ENCODE data around the gene ZBTB7C.
"Not testable (repeated sequence)": the region's sequence is repeated elsewhere in the genome, so short reads cannot be mapped to it uniquely, and the experiment has no call there.

Gene ZBTB7C

DNA sequence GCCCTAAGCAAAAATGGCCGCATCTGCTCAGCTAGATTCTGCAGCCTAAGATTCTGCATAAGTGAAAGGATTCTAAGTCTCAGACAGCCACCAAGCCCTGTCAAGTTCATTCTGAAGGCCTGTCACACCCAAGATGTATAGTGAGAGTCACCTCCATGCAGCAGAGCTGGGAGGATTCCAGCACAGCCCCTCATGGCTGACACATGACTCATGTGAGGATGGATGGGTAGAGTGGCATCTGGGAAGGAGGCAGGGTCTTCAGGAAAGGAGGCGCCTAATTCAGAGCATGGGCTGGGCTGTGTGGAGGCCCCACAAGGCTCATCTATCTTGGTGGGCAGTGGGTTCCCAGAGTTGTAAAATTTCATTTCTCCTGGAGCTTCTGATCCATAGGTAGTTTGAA is 41.5 kb upstream of the ZBTB7C start:
- no peak for DNase-seq (ENCODE audit: low read depth)
- TF ChIP-seq, protein P1, sequence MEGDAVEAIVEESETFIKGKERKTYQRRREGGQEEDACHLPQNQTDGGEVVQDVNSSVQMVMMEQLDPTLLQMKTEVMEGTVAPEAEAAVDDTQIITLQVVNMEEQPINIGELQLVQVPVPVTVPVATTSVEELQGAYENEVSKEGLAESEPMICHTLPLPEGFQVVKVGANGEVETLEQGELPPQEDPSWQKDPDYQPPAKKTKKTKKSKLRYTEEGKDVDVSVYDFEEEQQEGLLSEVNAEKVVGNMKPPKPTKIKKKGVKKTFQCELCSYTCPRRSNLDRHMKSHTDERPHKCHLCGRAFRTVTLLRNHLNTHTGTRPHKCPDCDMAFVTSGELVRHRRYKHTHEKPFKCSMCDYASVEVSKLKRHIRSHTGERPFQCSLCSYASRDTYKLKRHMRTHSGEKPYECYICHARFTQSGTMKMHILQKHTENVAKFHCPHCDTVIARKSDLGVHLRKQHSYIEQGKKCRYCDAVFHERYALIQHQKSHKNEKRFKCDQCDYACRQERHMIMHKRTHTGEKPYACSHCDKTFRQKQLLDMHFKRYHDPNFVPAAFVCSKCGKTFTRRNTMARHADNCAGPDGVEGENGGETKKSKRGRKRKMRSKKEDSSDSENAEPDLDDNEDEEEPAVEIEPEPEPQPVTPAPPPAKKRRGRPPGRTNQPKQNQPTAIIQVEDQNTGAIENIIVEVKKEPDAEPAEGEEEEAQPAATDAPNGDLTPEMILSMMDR (IDR thresholded peaks at IDR 0.05; ENCODE audit: control insufficient read depth, extremely low read depth, insufficient read depth) = no peak
- H3K4me3 ChIP-seq (ENCODE audit: low read depth, low read length) = no peak overlapping the region

DNA sequence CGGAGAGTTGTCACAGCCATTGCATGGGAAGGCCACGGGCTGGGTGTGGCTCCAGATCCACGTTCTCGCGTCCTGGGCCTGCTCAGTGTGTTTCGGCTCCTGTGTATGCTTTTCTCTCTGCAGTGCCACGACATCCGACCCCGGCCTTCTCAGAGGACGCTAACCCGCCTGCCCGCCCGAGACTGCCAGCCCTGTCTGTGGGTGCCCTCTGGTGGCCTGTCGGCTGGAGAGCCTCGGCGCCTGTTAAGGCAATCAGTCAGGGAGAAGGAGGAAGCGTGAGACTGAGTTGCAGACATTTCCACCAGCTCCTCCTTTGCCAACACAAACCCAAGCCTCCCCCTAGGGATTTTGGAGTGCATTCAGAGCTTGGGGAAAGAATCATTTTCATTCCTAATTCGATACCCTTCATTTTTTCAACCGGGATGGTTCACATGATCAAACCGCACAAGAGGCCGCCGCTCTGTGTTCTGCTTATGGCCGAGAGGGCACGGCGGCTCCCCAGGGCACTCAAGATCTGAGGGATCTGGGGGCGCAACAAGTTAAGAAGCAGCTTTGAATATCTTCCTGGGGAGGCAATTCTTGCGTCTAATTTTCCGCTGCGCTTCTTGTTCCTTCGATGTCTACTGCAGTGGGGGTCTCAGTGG is 37.5 kb upstream of the ZBTB7C start:
- TF ChIP-seq, protein P1 (IDR thresholded peaks at IDR 0.05; ENCODE audit: control insufficient read depth, extremely low read depth, insufficient read depth) = peak; percentile 97
- H3K4me3 ChIP-seq (ENCODE audit: low read depth, low read length) = no peak overlapping the region
- DNase-seq (ENCODE audit: low read depth) = peak; percentile 32

- TF ChIP-seq, protein P1 (IDR thresholded peaks at IDR 0.05; ENCODE audit: control insufficient read depth, extremely low read depth, insufficient read depth) = peak; percentile 92
- peak; percentile 59 for DNase-seq (ENCODE audit: low read depth)
- no peak overlapping the region for H3K4me3 ChIP-seq (ENCODE audit: low read depth, low read length)
Observed at GRCh38 chr18:48445540-48445939, 36.4 kb upstream of the ZBTB7C start.

DNA sequence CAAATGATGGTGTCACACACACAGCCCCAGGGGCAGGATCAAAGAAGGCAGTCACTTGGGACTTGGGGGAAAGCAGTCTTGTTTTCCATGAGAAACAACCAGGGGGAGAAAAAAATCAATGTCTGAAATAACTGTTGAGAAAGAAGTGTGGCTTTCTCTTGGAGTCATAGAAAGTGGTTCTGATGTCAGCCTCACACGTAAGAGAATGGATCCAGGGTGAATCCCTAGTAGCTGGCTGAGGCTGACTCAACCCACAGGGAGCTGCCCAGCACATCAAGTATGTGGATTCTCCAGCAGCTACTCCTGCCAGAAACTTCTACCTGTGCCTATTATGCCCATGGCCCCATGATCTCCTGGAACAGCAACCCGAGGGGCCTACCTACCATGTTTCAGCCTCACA is 33.6 kb upstream of the ZBTB7C start:
- TF ChIP-seq, protein P1 (IDR thresholded peaks at IDR 0.05; ENCODE audit: control insufficient read depth, extremely low read depth, insufficient read depth) = no peak
- no peak overlapping the region for H3K4me3 ChIP-seq (ENCODE audit: low read depth, low read length)
- no peak for DNase-seq (ENCODE audit: low read depth)

GRCh38 chr18:48441405-48441881 is 32.3 kb upstream of the ZBTB7C start:
- no peak for DNase-seq (ENCODE audit: low read depth)

DNA sequence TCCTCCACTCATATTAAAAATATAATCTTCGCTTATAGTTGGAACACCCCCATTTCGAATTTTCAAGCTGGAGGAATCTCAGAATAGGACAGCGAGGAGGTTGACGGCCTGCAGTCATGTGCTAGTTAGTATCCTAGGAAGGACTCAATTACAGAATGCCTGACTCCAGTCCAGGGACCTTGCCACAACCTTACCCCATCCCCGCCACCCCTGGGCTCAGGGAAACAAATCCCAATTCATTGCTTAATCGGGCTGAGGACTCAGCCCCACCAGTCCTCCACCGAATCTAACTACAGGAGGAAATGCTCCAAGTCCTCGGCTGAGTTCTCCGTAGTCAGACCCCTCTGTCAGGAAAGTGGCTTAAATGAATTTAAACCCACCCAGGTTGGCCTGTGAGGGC is 31.7 kb upstream of the ZBTB7C start:
- no peak for DNase-seq (ENCODE audit: low read depth)
- TF ChIP-seq, protein P1 (IDR thresholded peaks at IDR 0.05; ENCODE audit: control insufficient read depth, extremely low read depth, insufficient read depth) = no peak
- H3K4me3 ChIP-seq (ENCODE audit: low read depth, low read length) = no peak overlapping the region

More at GRCh38 chr18:48441405-48441881, 32.3 kb upstream of the ZBTB7C start:
- H3K4me3 ChIP-seq (ENCODE audit: low read depth, low read length) = no peak overlapping the region
- TF ChIP-seq, protein P1 (IDR thresholded peaks at IDR 0.05; ENCODE audit: control insufficient read depth, extremely low read depth, insufficient read depth) = no peak

DNA sequence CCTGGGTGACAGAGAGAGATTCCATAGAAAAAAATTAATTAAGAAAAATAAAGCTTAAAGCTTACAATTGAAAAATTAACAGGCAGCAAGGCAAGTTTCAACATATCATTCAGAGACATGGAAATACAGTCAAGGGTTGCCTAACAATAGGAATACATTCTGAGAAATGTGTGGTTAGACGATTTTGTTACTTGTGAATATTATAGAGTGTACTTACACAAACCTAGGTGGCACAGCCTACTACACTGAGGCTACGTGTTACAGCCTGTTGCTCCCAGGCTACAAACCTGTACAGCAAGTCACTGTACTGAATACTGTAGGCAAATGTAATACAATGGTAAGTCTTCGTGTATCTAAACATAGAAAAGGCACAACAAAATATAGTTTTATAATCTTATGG is 27.7 kb upstream of the ZBTB7C start:
- no peak for DNase-seq (ENCODE audit: low read depth)
- TF ChIP-seq, protein P1 (IDR thresholded peaks at IDR 0.05; ENCODE audit: control insufficient read depth, extremely low read depth, insufficient read depth) = no peak
- no peak overlapping the region for H3K4me3 ChIP-seq (ENCODE audit: low read depth, low read length)

GRCh38 chr18:48434382-48434781 is 25.2 kb upstream of the ZBTB7C start:
- not testable (repeated sequence) for DNase-seq (ENCODE audit: low read depth)

More at GRCh38 chr18:48434382-48434781, 25.2 kb upstream of the ZBTB7C start:
- H3K4me3 ChIP-seq (ENCODE audit: low read depth, low read length) = not testable (repeated sequence)

Data from LNCaP clone FGC (cell line).